PC-3 (cell line): ENCODE measurements around the gene P2RX4. TPM values are rescaled to one million over a fixed set of nuclear protein-coding genes. Genes with fewer than 3 reads are reported as not detected.

Experiments
- ATAC-seq: fragments of 200-7000 bp; cut with Tn5 transposase; 2 replicates; pipeline ENCODE4 v1.9.1; 2020; ENCODE audit warnings: mild to moderate bottlenecking, moderate library complexity
- BruUV-seq: library from RNA; stranded (reverse); fragments of 400-500 nt; replicated peaks from 2 replicates; lab custom pipeline; 2021; lab: Mats Ljungman, UMichigan
- CTCF ChIA-PET: fragments of 300-600 bp; sonication (Branson Sonifier 250); formaldehyde crosslinking; loops from one replicate; lab custom pipeline; 2022; ENCODE audit warnings: antibody characterized with exemption; lab: Charles Lee
- POLR2A ChIA-PET: fragments of 300-600 bp; sonication (Branson Sonifier 250); formaldehyde crosslinking; loops from one replicate; lab custom pipeline; 2022; ENCODE audit warnings: antibody characterized with exemption; ENCODE audit not compliant: unreplicated experiment; lab: Charles Lee
- DNase-seq: peaks from one replicate; pipeline ENCODE4 v3.0.0-alpha.2; 2015
- H2AFZ ChIP-seq: fragments of 300-600 bp; sonication (generic); 2 replicates; pipeline ENCODE4 v1.6.0; 2016; ENCODE audit warnings: antibody characterized with exemption, low read length
- H3F3A ChIP-seq: fragments of 300-600 bp; sonication (generic); one replicate; pipeline ENCODE4 v1.6.0; 2017; ENCODE audit warnings: antibody characterized with exemption, low read length, control low read depth, mild to moderate bottlenecking; ENCODE audit not compliant: unreplicated experiment
- H3K27ac ChIP-seq: fragments of 300-600 bp; sonication (generic); 2 replicates; pipeline ENCODE4 v1.5.1; 2016; ENCODE audit warnings: mild to moderate bottlenecking, low read length
- H3K27me3 ChIP-seq: fragments of 300-600 bp; sonication (generic); 2 replicates; pipeline ENCODE4 v1.6.1; 2016; ENCODE audit warnings: low read length, mixed read lengths
- H3K36me3 ChIP-seq: fragments of 300-600 bp; sonication (generic); 2 replicates; pipeline ENCODE4 v1.6.1; 2016; ENCODE audit warnings: low read depth, mixed run types, low read length, mixed read lengths
- H3K4me1 ChIP-seq: fragments of 300-600 bp; sonication (generic); 2 replicates; pipeline ENCODE4 v1.5.1; 2016; ENCODE audit warnings: low read length; ENCODE audit not compliant: insufficient read depth
- H3K4me2 ChIP-seq: fragments of 300-600 bp; sonication (generic); 2 replicates; pipeline ENCODE4 v1.6.0; 2016; ENCODE audit warnings: low read length
- H3K4me3 ChIP-seq: fragments of 300-600 bp; sonication (generic); 2 replicates; pipeline ENCODE4 v1.5.1; 2016; ENCODE audit warnings: mild to moderate bottlenecking, low read length, mixed read lengths
- H3K79me2 ChIP-seq: fragments of 300-600 bp; sonication (generic); 2 replicates; pipeline ENCODE4 v1.6.1; 2017; ENCODE audit warnings: low read length, mixed read lengths
- H3K9ac ChIP-seq: fragments of 300-600 bp; sonication (generic); 2 replicates; pipeline ENCODE4 v1.6.0; 2016; ENCODE audit warnings: mild to moderate bottlenecking, low read length
- H3K9me2 ChIP-seq: fragments of 300-600 bp; sonication (generic); replicated peaks from 2 replicates; pipeline ENCODE4 v1.6.1; 2016; ENCODE audit warnings: mixed run types, low read length, mixed read lengths
- H3K9me3 ChIP-seq: fragments of 300-600 bp; sonication (generic); 2 replicates; pipeline ENCODE4 v1.6.1; 2016; ENCODE audit warnings: low read length, mixed read lengths
- H4K20me1 ChIP-seq: fragments of 300-600 bp; sonication (generic); 2 replicates; pipeline ENCODE4 v1.6.1; 2016; ENCODE audit warnings: low read length, mixed read lengths
- EZH2 ChIP-seq: fragments of 300-600 bp; sonication (generic); IDR thresholded peaks from one replicate; pipeline ENCODE4 v1.6.1; 2017; ENCODE audit warnings: antibody characterized with exemption, mild to moderate bottlenecking, low read length; ENCODE audit not compliant: unreplicated experiment
- EZH2phosphoT487 ChIP-seq: fragments of 300-600 bp; sonication (generic); IDR thresholded peaks from 2 replicates; pipeline ENCODE4 v1.6.1; 2018; ENCODE audit warnings: mild to moderate bottlenecking, antibody characterized with exemption, low read length, borderline replicate concordance
- intact Hi-C: fragments of 100-400 bp; cut with micrococcal nuclease; formaldehyde crosslinking; loops from 2 replicates; pipeline ENCODE4 v1.9.0; 2023
- total RNA-seq: library from RNA; depleted of rRNA; stranded (reverse); fragments of >200 nt; gene quantifications from 2 replicates; pipeline ENCODE4 v1.2.3, GENCODE V29; 2014
- TF ChIP-seq, protein P1 (sequence below): fragments of 300-600 bp; sonication (generic); conservative IDR thresholded peaks from 2 replicates; pipeline ENCODE4 v1.5.1; 2017; ENCODE audit warnings: antibody characterized with exemption, low read depth, mild to moderate bottlenecking, low read length

Gene P2RX4
- total RNA-seq, 1 experiment from 2014 or later, result 21.6 TPM

DNA sequence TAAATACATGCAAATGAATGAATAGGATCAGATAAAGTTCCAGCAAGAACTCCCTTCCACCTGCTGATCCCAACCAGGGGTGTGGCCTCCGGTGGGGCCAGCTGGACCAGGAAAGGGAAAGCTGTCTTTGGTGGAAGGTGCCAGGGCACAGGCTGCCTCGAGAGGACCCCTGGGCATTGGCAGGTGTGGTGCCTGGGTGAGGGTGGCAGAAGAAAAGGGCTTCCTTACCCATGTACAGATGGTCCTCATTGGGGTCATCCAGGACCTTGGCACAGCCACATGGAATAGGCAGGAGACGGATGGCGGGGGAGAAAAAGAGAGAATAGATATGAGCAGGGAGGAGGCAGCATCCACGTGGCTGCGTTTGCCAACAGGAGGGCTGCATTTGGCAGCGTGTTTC is 50.2 kb downstream of the P2RX4 start:
- peaks cover 39% of the 10 kb centered on the region for H3K36me3 ChIP-seq
- no peaks in the 10 kb centered on the region for H3K4me1 ChIP-seq
- ChIA-PET POLR2A (no interaction called here), CTCF (no interaction called here)
- DNase-seq (no peak), ATAC-seq (no peak)
- H3K79me2 ChIP-seq, result no peaks in the 10 kb centered on the region
- BruUV-seq, result no TSS peak
- no peak overlapping the region for H3K4me2 ChIP-seq
- TF ChIP-seq, protein P1, sequence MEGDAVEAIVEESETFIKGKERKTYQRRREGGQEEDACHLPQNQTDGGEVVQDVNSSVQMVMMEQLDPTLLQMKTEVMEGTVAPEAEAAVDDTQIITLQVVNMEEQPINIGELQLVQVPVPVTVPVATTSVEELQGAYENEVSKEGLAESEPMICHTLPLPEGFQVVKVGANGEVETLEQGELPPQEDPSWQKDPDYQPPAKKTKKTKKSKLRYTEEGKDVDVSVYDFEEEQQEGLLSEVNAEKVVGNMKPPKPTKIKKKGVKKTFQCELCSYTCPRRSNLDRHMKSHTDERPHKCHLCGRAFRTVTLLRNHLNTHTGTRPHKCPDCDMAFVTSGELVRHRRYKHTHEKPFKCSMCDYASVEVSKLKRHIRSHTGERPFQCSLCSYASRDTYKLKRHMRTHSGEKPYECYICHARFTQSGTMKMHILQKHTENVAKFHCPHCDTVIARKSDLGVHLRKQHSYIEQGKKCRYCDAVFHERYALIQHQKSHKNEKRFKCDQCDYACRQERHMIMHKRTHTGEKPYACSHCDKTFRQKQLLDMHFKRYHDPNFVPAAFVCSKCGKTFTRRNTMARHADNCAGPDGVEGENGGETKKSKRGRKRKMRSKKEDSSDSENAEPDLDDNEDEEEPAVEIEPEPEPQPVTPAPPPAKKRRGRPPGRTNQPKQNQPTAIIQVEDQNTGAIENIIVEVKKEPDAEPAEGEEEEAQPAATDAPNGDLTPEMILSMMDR, result no peak
- TF ChIP-seq EZH2, result no peak
- no peak for TF ChIP-seq EZH2phosphoT487
- no peaks in the 10 kb centered on the region for H3K27me3 ChIP-seq
- H3K4me3 ChIP-seq, result no peak overlapping the region
- H2AFZ ChIP-seq, result no peak overlapping the region
- no peak overlapping the region for H3K9ac ChIP-seq
- no peaks in the 10 kb centered on the region for H4K20me1 ChIP-seq
- no peak overlapping the region for H3K27ac ChIP-seq
- no peaks in the 10 kb centered on the region for H3K9me3 ChIP-seq
- H3K9me2 ChIP-seq, result no peaks in the 10 kb centered on the region
- intact Hi-C loops, result no loop called here
- no peaks in the 10 kb centered on the region for H3F3A ChIP-seq

DNA sequence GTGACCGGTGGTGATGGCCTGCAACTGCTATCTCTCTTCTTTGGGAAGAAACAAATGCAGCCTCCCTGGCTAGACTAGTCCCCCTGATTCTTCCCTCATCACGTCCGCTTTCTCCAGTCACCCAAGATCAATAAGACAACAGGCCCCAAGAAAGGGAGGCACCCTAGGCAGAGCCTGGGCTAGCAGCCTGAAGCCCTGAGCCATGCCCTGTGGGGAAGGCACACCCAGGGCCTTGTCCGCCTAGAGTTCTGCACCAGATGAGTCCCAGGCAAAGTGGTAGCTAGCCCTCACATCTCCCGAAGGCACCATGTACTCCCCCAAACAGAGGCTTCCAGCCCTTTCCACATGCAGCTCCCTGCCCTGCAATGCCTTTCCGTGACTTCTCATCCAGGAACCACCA is 51.5 kb downstream of the P2RX4 start:
- no peaks in the 10 kb centered on the region for H3K4me1 ChIP-seq
- ATAC-seq, result no peak
- no peaks in the 10 kb centered on the region for H3K9me3 ChIP-seq
- CTCF ChIA-PET, result no interaction called here
- H3F3A ChIP-seq, result no peaks in the 10 kb centered on the region
- DNase-seq, result no peak
- no TSS peak for BruUV-seq
- POLR2A ChIA-PET, result no interaction called here
- H3K36me3 ChIP-seq, result peaks cover 33% of the 10 kb centered on the region
- no peaks in the 10 kb centered on the region for H4K20me1 ChIP-seq
- H3K9ac ChIP-seq, result no peak overlapping the region
- H3K27me3 ChIP-seq, result no peaks in the 10 kb centered on the region
- H3K9me2 ChIP-seq, result no peaks in the 10 kb centered on the region
- no peaks in the 10 kb centered on the region for H3K79me2 ChIP-seq
- H3K27ac ChIP-seq, result no peak overlapping the region
- TF ChIP-seq EZH2 (no peak), EZH2phosphoT487 (no peak)
- TF ChIP-seq, protein P1, result no peak
- H3K4me2 ChIP-seq, result no peak overlapping the region
- H2AFZ ChIP-seq, result no peak overlapping the region
- no peak overlapping the region for H3K4me3 ChIP-seq
- intact Hi-C loops, result no loop called here

GRCh38 chr12:121263206-121263935 is 53.4 kb downstream of the P2RX4 start:
- CTCF ChIA-PET, result no interaction called here
- TF ChIP-seq, protein P1, result no peak
- TF ChIP-seq EZH2phosphoT487 (no peak), EZH2 (no peak)
- no peak overlapping the region for H2AFZ ChIP-seq
- H3F3A ChIP-seq, result no peaks in the 10 kb centered on the region
- H3K4me3 ChIP-seq, result no peak overlapping the region
- no peaks in the 10 kb centered on the region for H3K79me2 ChIP-seq
- no peaks in the 10 kb centered on the region for H3K9me2 ChIP-seq
- no peak for DNase-seq
- no peaks in the 10 kb centered on the region for H3K27me3 ChIP-seq
- no peaks in the 10 kb centered on the region for H3K9me3 ChIP-seq
- H3K4me1 ChIP-seq, result no peaks in the 10 kb centered on the region
- POLR2A ChIA-PET, result no interaction called here
- no peak overlapping the region for H3K4me2 ChIP-seq
- intact Hi-C loops, result no loop called here
- H3K27ac ChIP-seq, result no peak overlapping the region
- H4K20me1 ChIP-seq, result no peaks in the 10 kb centered on the region
- ATAC-seq, result no peak
- peaks cover 39% of the 10 kb centered on the region for H3K36me3 ChIP-seq
- no peak overlapping the region for H3K9ac ChIP-seq
- no TSS peak for BruUV-seq
